ENCODE data around the gene PYDC1.
"Not testable (repeated sequence)": the region's sequence is repeated elsewhere in the genome, so short reads cannot be mapped to it uniquely, and the experiment has no call there.

Gene PYDC1

GRCh38 chr16:31177136-31177535 is 39.8 kb downstream of the PYDC1 start:
- no peak for DNase-seq

DNA sequence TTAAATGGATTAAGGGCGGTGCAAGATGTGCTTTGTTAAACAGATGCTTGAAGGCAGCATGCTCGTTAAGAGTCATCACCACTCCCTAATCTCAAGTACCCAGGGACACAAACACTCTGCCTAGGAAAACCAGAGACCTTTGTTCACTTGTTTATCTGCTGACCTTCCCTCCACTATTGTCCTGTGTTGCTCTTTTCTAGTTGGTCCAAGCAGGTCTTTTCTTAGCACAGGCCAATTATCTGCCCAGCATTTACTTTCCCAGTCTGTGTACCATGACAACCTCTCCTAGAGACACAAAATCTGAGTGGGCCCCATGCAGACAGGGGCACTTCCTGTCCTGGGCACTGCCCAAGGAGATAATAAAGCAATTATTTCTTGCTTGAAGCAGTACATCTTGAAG is 46.9 kb downstream of the PYDC1 start:
- DNase-seq: not testable (repeated sequence)

- no peak for DNase-seq
Observed at GRCh38 chr16:31168848-31169247, 48.1 kb downstream of the PYDC1 start.

GRCh38 chr16:31167315-31167714 is 49.6 kb downstream of the PYDC1 start:
- DNase-seq: no peak
